Spleen (tissue), 11 donors: ENCODE results near the gene HNRNPK. TPM values are rescaled to one million over a fixed set of nuclear protein-coding genes. Genes with fewer than 3 reads are reported as not detected.

ENCODE experiments used
- DNase-seq: peaks from one replicate; pipeline ENCODE4 v3.0.0-alpha.2; 2020
- H3K27ac ChIP-seq, 8 donors: fragments of 200-600 bp; sonication (generic) in 7 of 8; 1 replicate in 4 of 8; 2 replicates in 4 of 8; pipeline versions ENCODE4 v1.5.0 to v1.8.0; 2016 to 2021; ENCODE audit warnings: inconsistent platforms in 4 of 8, mild to moderate bottlenecking in 4 of 8, moderate library complexity in 1 of 8
- H3K27me3 ChIP-seq, 7 donors: fragments of 200-600 bp; sonication (generic) in 6 of 7; replicated peaks in 1 of 7; 1 replicate in 4 of 7; 2 replicates in 3 of 7; pipeline versions ENCODE4 v1.5.0 to v1.8.0; 2016 to 2021; ENCODE audit warnings: inconsistent platforms in 3 of 7, mild to moderate bottlenecking in 1 of 7
- H3K36me3 ChIP-seq, 6 donors: fragments of 200-600 bp; sonication (generic) in 5 of 6; 1 replicate in 4 of 6; 2 replicates in 2 of 6; pipeline versions ENCODE4 v1.5.0 to v1.8.0; 2016 to 2021; ENCODE audit warnings: inconsistent platforms in 2 of 6
- H3K4me1 ChIP-seq, 6 donors: fragments of 200-600 bp; sonication (generic) in 5 of 6; 1 replicate in 3 of 6; 2 replicates in 3 of 6; pipeline versions ENCODE4 v1.5.0 to v1.8.0; 2016 to 2021; ENCODE audit warnings: inconsistent platforms in 3 of 6
- H3K4me3 ChIP-seq, 8 donors: fragments of 200-600 bp; sonication (generic) in 7 of 8; 1 replicate in 4 of 8; 2 replicates in 4 of 8; pipeline versions ENCODE4 v1.5.0 to v1.8.0; 2016 to 2021; ENCODE audit warnings: inconsistent platforms in 4 of 8, mild to moderate bottlenecking in 4 of 8, moderate library complexity in 2 of 8
- H3K9me3 ChIP-seq, 8 donors: fragments of 200-600 bp; sonication (generic) in 7 of 8; 1 replicate in 4 of 8; 2 replicates in 4 of 8; pipeline versions ENCODE4 v1.5.0 to v1.8.0; 2016 to 2021; ENCODE audit warnings: inconsistent platforms in 4 of 8
- CTCF ChIP-seq, 11 experiments: fragments of 200-600 bp in 7 of 11; fragments of 450-650 bp in 4 of 11; sonication (generic) in 4 of 11; IDR thresholded peaks in 8 of 11; conservative IDR thresholded peaks in 3 of 11; 1 replicate in 7 of 11; 2 replicates in 4 of 11; pipeline versions ENCODE4 v1.4.0 to v1.8.0; 2016 to 2021; ENCODE audit warnings: antibody characterized with exemption in 11 of 11, inconsistent platforms in 4 of 11, mild to moderate bottlenecking in 1 of 11
- POLR2A ChIP-seq, 3 donors: fragments of 450-650 bp; IDR thresholded peaks; one replicate each; pipeline ENCODE4 v1.5.1; 2017; ENCODE audit warnings: antibody characterized with exemption in 3 of 3, mild to moderate bottlenecking in 1 of 3
- POLR2AphosphoS5 ChIP-seq, 3 donors: sonication (generic); formaldehyde crosslinking; IDR thresholded peaks; one replicate each; pipeline ENCODE4 v1.5.1; 2017; ENCODE audit warnings: antibody characterized with exemption in 3 of 3
- WGBS, 5 donors: extraction: QIAGEN DNeasy Blood & Tissue Kit in 3 of 5; methylation state at CpG; one replicate each; pipeline versions ENCODE4 v1.1.5 to v1.1.7; 2013 to 2018; 5-methylcytosine and 5-hydroxymethylcytosine counted together
- intact Hi-C: fragments of 100-400 bp; cut with DNase I; formaldehyde crosslinking; loops from one replicate; pipeline ENCODE4 v1.15.0; 2023; ENCODE audit warnings: low total_unique reads
- polyA plus RNA-seq, 3 donors: library from polyadenylated mRNA; stranded (reverse); fragments of 200-250 nt; gene quantifications; one replicate each; pipeline ENCODE4 v1.2.1, GENCODE V29; 2013
- total RNA-seq, 7 donors: library from RNA; depleted of rRNA in 3 of 7; stranded (reverse); fragments of >200 nt in 3 of 7; fragmentation: NEBNext Ultra II Directional in 4 of 7; extraction: Animal tissue kit (Norgen Biotek cat#: 25700) in 4 of 7; gene quantifications; one replicate each; pipeline versions ENCODE4 v1.1.0 to v1.2.1, GENCODE V29; 2016 to 2021
- donor health status: healthy with polysubstance abuse.
- donor health status: DM: no; HTN: no; CAD: no; lungs with moderate emphysema.
- donor health status: DM: no; HTN: no; CAD: no.
- donor health status: Bipolar disorder and iron deficiency.
- donor health status: healthy.
- donor health status: DM: no; HTN: no; CAD: no.
- donor health status: DM: yes; HTN: yes; CAD: no.

The HNRNPK gene
- total and polyA plus RNA-seq, 10 donors = 245 to 543 (median 473) TPM

DNA sequence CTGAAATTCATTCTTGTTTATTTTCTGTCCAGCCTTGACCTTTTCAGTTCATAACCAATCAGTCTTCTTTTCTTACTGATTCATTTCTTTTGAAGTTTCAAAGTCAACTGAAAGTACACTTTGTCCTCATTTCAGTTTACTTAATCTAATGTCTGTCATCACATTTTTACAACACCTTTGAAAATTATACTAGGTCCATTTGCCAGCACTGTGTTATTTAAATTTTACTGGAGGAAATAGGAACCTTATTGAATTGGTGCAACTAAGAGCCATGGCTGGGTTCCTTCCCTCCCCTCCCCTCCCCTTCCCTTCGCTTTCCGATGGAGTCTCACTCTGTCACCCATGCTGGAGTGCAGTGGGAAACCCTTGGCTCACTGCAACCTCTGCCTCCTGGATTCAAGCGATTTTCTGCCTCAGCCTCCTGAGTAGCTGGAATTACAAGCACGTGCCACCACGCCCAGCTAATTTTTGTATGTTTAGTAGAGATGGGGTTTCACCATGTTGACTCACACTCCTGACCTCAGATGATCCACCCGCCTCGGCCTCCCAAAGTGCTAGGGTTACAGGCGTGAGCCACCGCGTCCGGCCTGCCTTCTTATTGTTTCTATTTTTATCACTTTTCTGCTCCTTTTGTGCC is 6.9 kb upstream of the HNRNPK start:
- peak overlapping the region in 1 of 8 donors; percentile 11 for H3K27ac ChIP-seq
- peaks cover 0 to 29% (median 0%) of the 10 kb centered on the region in 6 donors for H3K36me3 ChIP-seq
- no peaks in the 10 kb centered on the region for H3K27me3 ChIP-seq
- DNase-seq = no peak
- H3K4me3 ChIP-seq = no peak overlapping the region
- no peaks in the 10 kb centered on the region for H3K9me3 ChIP-seq
- 77 to 88% (median 82%) methylated on average over 11 of the region's 11 CpGs for WGBS, 5 donors
- intact Hi-C loops = loop anchor here (10.0 kb wide), 1 partner anchor 168 kb away; no protein-coding TSS in a partner anchor
- TF ChIP-seq CTCF (IDR thresholded peaks at IDR 0.05 in 8 of 11, conservative IDR thresholded peaks at IDR 0.05 in 3 of 11) = no peak
- no peak for TF ChIP-seq POLR2AphosphoS5 (IDR thresholded peaks at IDR 0.05)
- no peak for TF ChIP-seq POLR2A (IDR thresholded peaks at IDR 0.05)
- H3K4me1 ChIP-seq = peaks cover 4 to 63% (median 26%) of the 10 kb centered on the region in 6 donors

DNA sequence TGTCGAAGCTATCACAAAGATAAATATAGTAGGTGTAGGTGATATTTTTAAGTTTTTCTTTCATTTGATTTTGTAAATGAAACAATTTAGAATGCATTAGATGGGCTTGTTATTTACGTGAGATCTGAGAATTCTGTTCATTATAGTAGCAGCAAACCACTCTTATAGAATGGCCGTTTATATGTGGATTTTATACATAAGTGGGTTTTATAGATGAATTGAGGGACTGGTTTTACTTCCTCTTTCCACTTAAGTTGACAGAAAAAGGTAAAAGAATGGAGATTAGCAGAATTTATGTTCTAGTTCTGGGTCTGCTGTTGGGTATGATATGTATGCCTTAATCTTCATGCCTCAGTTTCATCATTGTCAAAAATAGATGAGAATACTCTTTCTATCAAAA is 6.2 kb upstream of the HNRNPK start:
- H3K36me3 ChIP-seq = peaks cover 0 to 29% (median 0%) of the 10 kb centered on the region in 6 donors
- no peak overlapping the region for H3K4me3 ChIP-seq
- H3K27ac ChIP-seq = peak overlapping the region in 2 of 8 donors; percentile 5 to 22
- DNase-seq = no peak
- TF ChIP-seq POLR2AphosphoS5 (IDR thresholded peaks at IDR 0.05) = no peak
- no peak for TF ChIP-seq POLR2A (IDR thresholded peaks at IDR 0.05)
- no peak for TF ChIP-seq CTCF (IDR thresholded peaks at IDR 0.05 in 8 of 11, conservative IDR thresholded peaks at IDR 0.05 in 3 of 11)
- 56 to 64% (median 58%) methylated on average over 3 of the region's 3 CpGs for whole genome bisulfite sequencing, 5 donors
- H3K4me1 ChIP-seq = peaks cover 4 to 70% (median 33%) of the 10 kb centered on the region in 6 donors
- H3K9me3 ChIP-seq = no peaks in the 10 kb centered on the region
- H3K27me3 ChIP-seq = no peaks in the 10 kb centered on the region
- intact Hi-C loops = loop anchor here (10.0 kb wide), 1 partner anchor 169 kb away; no protein-coding TSS in a partner anchor

DNA sequence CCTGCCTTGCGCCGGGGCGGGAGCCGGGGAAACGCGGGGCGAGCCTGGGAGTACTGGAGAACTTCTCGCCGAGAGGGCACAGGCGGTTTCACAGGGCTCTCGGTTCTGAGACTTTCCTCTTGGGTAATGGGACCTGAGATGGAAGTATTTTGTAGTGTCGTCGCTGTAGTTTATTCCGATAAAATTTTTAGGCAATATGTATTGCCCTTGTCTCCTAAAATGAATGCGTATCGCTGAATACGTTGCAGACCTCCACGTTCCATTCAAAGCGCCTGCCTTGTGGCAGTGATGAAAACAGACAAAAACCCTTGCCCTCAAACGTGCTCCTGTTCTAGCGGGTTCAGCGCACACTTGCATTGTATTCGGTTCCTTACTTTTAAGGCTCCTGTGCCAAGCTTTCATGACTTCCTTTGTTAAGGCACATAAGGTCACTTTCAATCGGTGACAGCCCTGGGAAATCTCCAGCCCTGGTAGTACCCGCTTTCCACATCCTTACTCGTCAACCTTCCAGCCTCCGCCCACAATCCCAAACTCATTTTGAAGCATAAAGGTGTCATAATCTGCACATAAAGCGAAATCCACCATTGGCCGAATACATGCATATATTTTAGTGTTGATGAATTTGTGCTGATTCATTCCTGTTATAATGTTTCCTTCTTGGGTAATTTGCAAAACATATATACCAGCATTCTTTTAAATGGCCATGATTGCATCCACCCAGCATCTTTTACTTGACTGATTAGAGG is 1.3 kb upstream of the HNRNPK start:
- TF ChIP-seq CTCF (IDR thresholded peaks at IDR 0.05 in 8 of 11, conservative IDR thresholded peaks at IDR 0.05 in 3 of 11) = no peak
- no peak for TF ChIP-seq POLR2AphosphoS5 (IDR thresholded peaks at IDR 0.05)
- no peak for TF ChIP-seq POLR2A (IDR thresholded peaks at IDR 0.05)
- intact Hi-C loops = loop anchor here (10.0 kb wide), 1 partner anchor 174 kb away; no protein-coding TSS in a partner anchor

More for the DNA sequence above, 1.3 kb upstream of the HNRNPK start:
- Histone ChIP-seq H3K27ac (peak overlapping the region; percentile 97 to 100 (median 99)), H3K4me1 (peaks cover 23 to 77% (median 47%) of the 10 kb centered on the region in 6 donors), H3K27me3 (no peaks in the 10 kb centered on the region), H3K36me3 (peaks cover 0 to 19% (median 12%) of the 10 kb centered on the region in 6 donors), H3K9me3 (no peaks in the 10 kb centered on the region), H3K4me3 (peak overlapping the region; percentile 75 to 97 (median 91))
- 1 to 2% (median 1%) methylated on average over 25 to 29 of the region's 29 CpGs for WGBS, 5 donors
- DNase-seq = no peak
